H1 (cell line): ENCODE measurements around the gene CD79A. TPM values are rescaled to one million over a fixed set of nuclear protein-coding genes. Genes with fewer than 3 reads are reported as not detected.

Experiments
- CTCF ChIA-PET: fragments of 300-600 bp; sonication (Branson Sonifier 250); formaldehyde crosslinking; loops from one replicate; lab custom pipeline; 2021; ENCODE audit not compliant: partially characterized antibody; lab: Charles Lee
- POLR2A ChIA-PET: fragments of 300-600 bp; sonication (Branson Sonifier 250); formaldehyde crosslinking; loops from one replicate; lab custom pipeline; 2021; ENCODE audit warnings: inconsistent platforms; ENCODE audit not compliant: partially characterized antibody; lab: Charles Lee
- DNase-seq, 2 experiments: peaks; one replicate each; pipeline versions ENCODE4 v3.0.0 to v3.0.0-alpha.2; 2010 to 2022; ENCODE audit warnings: low spot score in 2 of 2, low read depth in 1 of 2, mixed read lengths in 1 of 2
- FAIRE-seq: peaks from 2 replicates; lab custom pipeline; 2011; peaks lifted over from hg19 to GRCh38; lab: Jason Lieb, UNC
- H2AFZ ChIP-seq: 2 replicates; pipeline ENCODE4 v1.8.1; 2012; ENCODE audit warnings: low read length, inconsistent platforms
- H2AK5ac ChIP-seq: 2 replicates; pipeline ENCODE4 v1.6.1; 2013; ENCODE audit warnings: low read depth, low read length
- H2BK120ac ChIP-seq: replicated peaks from 2 replicates; pipeline ENCODE3; 2013; ENCODE audit warnings: low read depth, low read length, inconsistent platforms
- H2BK12ac ChIP-seq: 2 replicates; pipeline ENCODE4 v1.6.1; 2013; ENCODE audit warnings: low read depth, low read length
- H2BK15ac ChIP-seq: 2 replicates; pipeline ENCODE4 v1.6.1; 2013; ENCODE audit warnings: low read length
- H2BK20ac ChIP-seq: 2 replicates; pipeline ENCODE4 v1.6.1; 2013; ENCODE audit warnings: low read length
- H2BK5ac ChIP-seq: 2 replicates; pipeline ENCODE4 v1.6.1; 2013; ENCODE audit warnings: low read depth, low read length
- H3K14ac ChIP-seq: 2 replicates; pipeline ENCODE4 v1.6.1; 2013; ENCODE audit warnings: inconsistent platforms; ENCODE audit not compliant: insufficient read length
- H3K18ac ChIP-seq: 2 replicates; pipeline ENCODE4 v1.6.1; 2013; ENCODE audit warnings: low read length; ENCODE audit errors: extremely low read depth
- H3K23ac ChIP-seq: 2 replicates; pipeline ENCODE4 v1.6.1; 2013; ENCODE audit warnings: inconsistent platforms; ENCODE audit not compliant: insufficient read length
- H3K23me2 ChIP-seq: 2 replicates; pipeline ENCODE4 v1.6.1; 2013; ENCODE audit warnings: low read depth, low read length
- H3K27ac ChIP-seq: 2 replicates; pipeline ENCODE4 v1.6.1; 2011; ENCODE audit warnings: low read depth, low read length, inconsistent platforms
- H3K27me3 ChIP-seq, 4 experiments: replicated peaks in 1 of 4; 1 replicate in 1 of 4; 2 replicates in 3 of 4; pipeline versions ENCODE4 v1.6.1 to v1.8.1; 2011 to 2013; ENCODE audit warnings: low read length in 3 of 4, mild to moderate bottlenecking in 3 of 4, inconsistent platforms in 2 of 4, mixed read lengths in 2 of 4, moderate library complexity in 1 of 4; ENCODE audit not compliant: control insufficient read depth in 3 of 4, insufficient read depth in 3 of 4; ENCODE audit errors: extremely low read depth in 1 of 4
- H3K36me3 ChIP-seq, 4 experiments: 2 replicates each; pipeline versions ENCODE4 v1.6.1 to v1.8.1; 2011 to 2013; ENCODE audit warnings: mild to moderate bottlenecking in 4 of 4, low read length in 3 of 4, moderate library complexity in 2 of 4, control low read depth in 1 of 4, inconsistent platforms in 1 of 4; ENCODE audit not compliant: insufficient read depth in 4 of 4, control insufficient read depth in 2 of 4
- H3K4ac ChIP-seq: replicated peaks from 2 replicates; pipeline ENCODE3; 2013; ENCODE audit warnings: low read length, low read depth, mixed read lengths, inconsistent platforms; ENCODE audit not compliant: insufficient read length
- H3K4me1 ChIP-seq, 4 experiments: replicated peaks in 1 of 4; 1 replicate in 1 of 4; 2 replicates in 3 of 4; pipeline versions ENCODE4 v1.6.1 to v1.8.1; 2011 to 2013; ENCODE audit warnings: low read length in 3 of 4, inconsistent platforms in 2 of 4, mixed read lengths in 1 of 4; ENCODE audit not compliant: insufficient read depth in 4 of 4, control insufficient read depth in 3 of 4
- H3K4me2 ChIP-seq, 2 experiments: 2 replicates each; pipeline versions ENCODE4 v1.6.1 to v1.8.1; 2011 to 2013; ENCODE audit warnings: low read depth in 2 of 2, low read length in 2 of 2, control low read depth in 1 of 2, inconsistent platforms in 1 of 2, mild to moderate bottlenecking in 1 of 2; ENCODE audit not compliant: insufficient read depth in 1 of 2
- H3K4me3 ChIP-seq, 4 experiments: fragments of 200-600, 300-600 bp in 1 of 4; sonication (generic), shearing (Covaris generic), sonication (Bioruptor Twin) in 1 of 4; 2 replicates each; pipeline versions ENCODE4 v1.5.1 to v1.8.1; 2011 to 2016; ENCODE audit warnings: low read length in 4 of 4, low read depth in 3 of 4, control low read depth in 2 of 4, inconsistent platforms in 2 of 4, mild to moderate bottlenecking in 2 of 4, mixed read lengths in 1 of 4, moderate library complexity in 1 of 4; ENCODE audit not compliant: insufficient read depth in 2 of 4; ENCODE audit errors: extremely low read depth in 1 of 4
- H3K56ac ChIP-seq: replicated peaks from 2 replicates; pipeline ENCODE3; 2013; ENCODE audit warnings: low read depth, mild to moderate bottlenecking, mixed read lengths, low read length, inconsistent platforms; ENCODE audit not compliant: insufficient read length
- H3K79me1 ChIP-seq: 2 replicates; pipeline ENCODE4 v1.6.1; 2013; ENCODE audit warnings: low read depth, low read length, control low read depth
- H3K79me2 ChIP-seq, 2 experiments: 2 replicates each; pipeline versions ENCODE4 v1.6.1 to v1.8.1; 2012 to 2013; ENCODE audit warnings: low read length in 2 of 2, mild to moderate bottlenecking in 2 of 2, inconsistent platforms in 1 of 2; ENCODE audit not compliant: insufficient read depth in 2 of 2, control insufficient read depth in 1 of 2
- H3K9ac ChIP-seq, 4 experiments: replicated peaks in 1 of 4; 1 replicate in 1 of 4; 2 replicates in 3 of 4; pipeline versions ENCODE4 v1.6.1 to v1.8.1; 2011 to 2013; ENCODE audit warnings: low read depth in 3 of 4, low read length in 3 of 4, control low read depth in 2 of 4, mild to moderate bottlenecking in 2 of 4, moderate library complexity in 2 of 4, inconsistent platforms in 1 of 4; ENCODE audit errors: extremely low read depth in 1 of 4
- H3K9me3 ChIP-seq, 2 experiments: 2 replicates each; pipeline versions ENCODE4 v1.6.1 to v1.8.1; 2012 to 2013; ENCODE audit warnings: mild to moderate bottlenecking in 2 of 2, moderate library complexity in 2 of 2, control low read depth in 1 of 2, inconsistent platforms in 1 of 2, low read depth in 1 of 2, low read length in 1 of 2, mixed read lengths in 1 of 2; ENCODE audit not compliant: insufficient read depth in 2 of 2
- H4K20me1 ChIP-seq, 2 experiments: replicated peaks in 1 of 2; 2 replicates each; pipeline versions ENCODE3 to v1.8.1; 2011 to 2013; ENCODE audit warnings: inconsistent platforms in 2 of 2, low read length in 2 of 2, mild to moderate bottlenecking in 1 of 2; ENCODE audit not compliant: insufficient read depth in 2 of 2, control insufficient read depth in 1 of 2
- H4K5ac ChIP-seq: 2 replicates; pipeline ENCODE4 v1.6.1; 2013; ENCODE audit warnings: low read length, low read depth, mixed read lengths, inconsistent platforms; ENCODE audit not compliant: insufficient read length
- H4K8ac ChIP-seq: 2 replicates; pipeline ENCODE4 v1.8.0; 2013; ENCODE audit warnings: mild to moderate bottlenecking, moderate library complexity, low read length, inconsistent platforms; ENCODE audit not compliant: insufficient read depth; ENCODE audit errors: extremely low read depth
- H4K91ac ChIP-seq: replicated peaks from 2 replicates; pipeline ENCODE3; 2013; ENCODE audit warnings: low read length, mixed read lengths, inconsistent platforms; ENCODE audit not compliant: insufficient read length
- BRCA1 ChIP-seq: IDR thresholded peaks from 2 replicates; pipeline ENCODE4 v1.6.1; 2012; ENCODE audit warnings: low read depth, low read length, improper control_type of control experiment
- JUND ChIP-seq: IDR thresholded peaks from 2 replicates; pipeline ENCODE4 v1.6.1; 2011; ENCODE audit warnings: mild to moderate bottlenecking, improper control_type of control experiment, low read length
- POLR2AphosphoS5 ChIP-seq: IDR thresholded peaks from 2 replicates; pipeline ENCODE4 v1.6.1; 2011; ENCODE audit warnings: low read depth, low read length
- SP4 ChIP-seq: IDR thresholded peaks from 2 replicates; pipeline ENCODE4 v1.6.1; 2012; ENCODE audit warnings: low read length, inconsistent platforms
- USF2 ChIP-seq: IDR thresholded peaks from 2 replicates; pipeline ENCODE4 v1.6.1; 2011; ENCODE audit warnings: low read length, improper control_type of control experiment
- WGBS, 2 experiments: shearing (Covaris generic) in 1 of 2; methylation state at CpG; one replicate each; pipeline versions ENCODE4 v1.1.6 to v1.1.7; 2013 to 2015; ENCODE audit warnings: low lambda C conversion rate in 2 of 2, mixed read lengths in 2 of 2, inconsistent platforms in 1 of 2, low coverage in 1 of 2, missing lambda C conversion rate in 1 of 2; ENCODE audit not compliant: insufficient replicate concordance in 2 of 2, insufficient coverage in 1 of 2, insufficient read length in 1 of 2; ENCODE audit errors: extremely low coverage in 1 of 2, missing lambda C conversion rate in 1 of 2; 5-methylcytosine and 5-hydroxymethylcytosine counted together
- polyA plus RNA-seq, 7 experiments: library from polyadenylated mRNA; depleted of rRNA in 3 of 7; stranded (reverse) in 5 of 7; unstranded in 2 of 7; fragments of >200 nt in 5 of 7; fragments of 200-250 nt in 2 of 7; gene quantifications; 1 replicate in 5 of 7; 2 replicates in 1 of 7; 4 replicates in 1 of 7; pipeline versions ENCODE4 v1.2.1 to v1.2.3, GENCODE V29; 2011 to 2013; ENCODE audit warnings: missing spikeins in 2 of 7, mixed read lengths in 2 of 7
- total RNA-seq: library from RNA; stranded (reverse); fragmentation: NEBNext Ultra II Directional; extraction: Animal tissue kit (Norgen Biotek cat#: 25700); gene quantifications from 2 replicates; pipeline ENCODE4 v1.2.1, GENCODE V29; 2021

Gene CD79A
- total and polyA plus RNA-seq, 2 of the 8 experiments (the other 6 are each of a cell fraction or from before 2014, with no cell fraction given) = 0.54 to 0.77 TPM

GRCh38 chr19:41906271-41906670 is 29.2 kb downstream of the CD79A start:
- H4K20me1 ChIP-seq = peaks cover 4 to 14% of the 10 kb centered on the region in 2 experiments
- H2AK5ac ChIP-seq = no peak overlapping the region
- H3K9me3 ChIP-seq = no peaks in the 10 kb centered on the region
- no peak for DNase-seq
- no peak overlapping the region for H4K5ac ChIP-seq
- H3K18ac ChIP-seq = no peak overlapping the region
- H3K23me2 ChIP-seq = peaks cover 2% of the 10 kb centered on the region; the same call in 1 of the 2 replicates
- no peak overlapping the region for H3K27ac ChIP-seq
- TF ChIP-seq BRCA1 (no peak), USF2 (no peak), JUND (no peak), POLR2AphosphoS5 (no peak), SP4 (no peak)
- TF ChIP-seq, all 59 proteins: peak for 0
- Histone ChIP-seq H3K4me2 (no peak overlapping the region), H3K9ac (no peak overlapping the region), H4K91ac (no peak overlapping the region), H4K8ac (no peak overlapping the region), H3K14ac (no peak overlapping the region), H3K4me1 (peaks cover 0 to 2% (median 0%) of the 10 kb centered on the region in 4 experiments; a peak in 2 of 7 replicates), H2BK20ac (no peak overlapping the region), H2BK12ac (no peak overlapping the region), H3K79me1 (peaks cover 2% of the 10 kb centered on the region; the same call in 1 of the 2 replicates), H2BK5ac (no peak overlapping the region), H3K79me2 (no peaks in the 10 kb centered on the region), H3K27me3 (peaks cover 11 to 21% (median 17%) of the 10 kb centered on the region in 4 experiments), H3K23ac (no peak overlapping the region), H3K56ac (no peak overlapping the region), H3K4ac (no peak overlapping the region), H2BK120ac (no peak overlapping the region), H2AFZ (no peak overlapping the region), H3K36me3 (peaks cover 5 to 16% (median 14%) of the 10 kb centered on the region in 4 experiments), H3K4me3 (no peak overlapping the region), H2BK15ac (no peak overlapping the region)
- FAIRE-seq = no peak
- 85% methylated on average over 7 of the region's 9 CpGs; no CpG with 5 or more reads in 1 of the 2 experiments for WGBS, 2 experiments
- ChIA-PET CTCF (interaction anchor here (1.1 to 3.0 kb wide), 5 partner anchors 11 to 373 kb away, joined by 3 to 11 read pairs (median 4); no protein-coding TSS in a partner anchor), POLR2A (interaction anchor here (1.0 to 13.1 kb wide), 7 partner anchors 11 to 46 kb away, joined by 3 to 167 read pairs (median 7); partner anchors contain the start of genes ERFL and RPS19)
